Activated naive CD4-positive, alpha-beta T cell treated with anti-CD3 and anti-CD28 coated beads, Interleukin-2, amount 50 U/mL, for 16 hours (primary cell): ENCODE results near the gene MAP3K4.

Source experiments
- DNase-seq: peaks from one replicate; pipeline ENCODE4 v3.0.0-alpha.2; 2020

MAP3K4 gene

DNA sequence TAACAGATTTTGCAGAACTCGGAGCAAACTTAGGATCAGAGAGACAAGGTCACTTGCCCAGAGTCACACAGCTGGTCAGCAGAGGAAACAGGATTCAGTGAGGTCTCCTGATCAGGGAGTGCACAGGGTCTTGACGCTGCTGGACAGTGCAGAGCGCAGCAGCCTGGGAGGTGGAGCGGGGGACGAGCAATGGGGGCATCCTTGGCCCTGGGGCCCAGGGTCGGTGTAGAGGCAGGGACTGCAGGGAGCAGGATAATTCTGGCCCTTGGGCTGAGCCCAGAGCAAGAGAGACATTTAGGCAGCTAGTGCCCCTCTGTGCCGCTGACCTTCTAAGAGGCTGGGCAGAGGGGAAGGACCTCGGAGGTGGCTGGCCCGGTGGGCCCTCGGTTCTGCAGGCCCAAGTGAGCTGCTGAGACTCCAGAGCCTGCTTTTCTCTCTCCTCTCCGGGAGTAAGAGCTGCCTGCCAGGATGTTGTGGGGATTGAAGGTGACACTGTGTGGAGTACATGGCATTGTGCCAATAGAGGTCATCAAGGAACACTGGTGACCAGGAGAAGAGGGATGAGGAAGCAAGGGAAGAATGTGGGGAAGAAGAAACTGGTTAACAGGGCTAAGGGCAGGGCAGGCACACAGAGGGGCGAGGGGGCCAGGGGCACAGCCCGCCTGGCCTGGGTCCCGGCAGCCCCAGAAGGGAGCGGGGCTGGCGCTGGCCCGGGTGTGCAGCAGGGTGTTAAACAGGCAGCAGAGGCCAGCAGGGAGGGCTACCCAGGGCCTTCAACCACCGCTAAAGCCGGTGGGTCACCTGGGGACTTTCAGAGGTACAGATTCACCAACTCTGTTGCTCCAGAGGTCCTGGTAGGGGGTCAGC is 160.3 kb downstream of the MAP3K4 start:
- DNase-seq, result no peak

DNA sequence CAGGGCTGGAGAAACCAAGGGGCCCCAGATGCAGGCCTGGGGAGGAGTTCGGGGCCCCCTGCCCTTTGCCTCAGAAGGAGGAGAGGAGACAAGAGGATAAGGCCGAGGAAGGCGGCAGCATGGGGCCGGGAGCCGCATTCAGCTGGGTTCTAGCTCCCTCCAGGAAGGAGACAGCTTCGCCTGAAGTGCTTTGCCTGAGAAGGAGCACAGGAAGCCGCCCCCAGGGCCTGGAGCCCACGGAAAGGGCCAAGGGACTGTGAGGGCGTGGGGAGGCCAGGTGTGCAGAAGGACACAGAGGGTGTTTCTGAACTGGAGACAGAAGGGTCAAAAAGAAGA is 160.9 kb downstream of the MAP3K4 start:
- no peak for DNase-seq

GRCh38 chr6:161152907-161153662 is 161.5 kb downstream of the MAP3K4 start:
- DNase-seq, result no peak

- no peak for DNase-seq
Measured at GRCh38 chr6:161153725-161154124, 162.2 kb downstream of the MAP3K4 start.

DNA sequence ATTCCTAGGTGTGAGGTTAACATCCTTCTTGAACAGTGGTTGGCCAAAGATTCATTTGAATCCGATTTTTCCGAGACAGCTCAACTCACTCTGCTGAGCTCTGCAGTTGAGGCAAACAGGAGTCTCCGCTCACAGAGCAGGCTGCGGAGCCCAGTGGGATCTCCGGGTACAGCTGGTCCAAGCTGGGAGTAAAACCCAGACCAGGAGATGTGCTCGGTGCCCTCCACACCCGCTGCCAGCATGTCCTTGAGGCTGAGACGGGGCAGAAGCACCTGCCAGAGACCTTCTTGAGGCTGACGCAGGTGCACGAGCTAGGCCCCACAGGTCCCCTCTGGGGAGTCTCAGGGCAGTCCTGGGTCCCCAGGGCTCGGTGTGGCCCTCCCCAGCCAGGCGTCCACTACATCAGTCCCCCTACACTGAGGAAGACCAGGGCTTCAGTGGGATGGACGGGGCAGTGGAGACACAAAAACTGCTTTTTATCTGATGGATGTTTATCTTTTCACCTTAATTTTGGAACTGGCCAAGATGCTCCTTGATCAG is 163.3 kb downstream of the MAP3K4 start:
- DNase-seq, result no peak

DNA sequence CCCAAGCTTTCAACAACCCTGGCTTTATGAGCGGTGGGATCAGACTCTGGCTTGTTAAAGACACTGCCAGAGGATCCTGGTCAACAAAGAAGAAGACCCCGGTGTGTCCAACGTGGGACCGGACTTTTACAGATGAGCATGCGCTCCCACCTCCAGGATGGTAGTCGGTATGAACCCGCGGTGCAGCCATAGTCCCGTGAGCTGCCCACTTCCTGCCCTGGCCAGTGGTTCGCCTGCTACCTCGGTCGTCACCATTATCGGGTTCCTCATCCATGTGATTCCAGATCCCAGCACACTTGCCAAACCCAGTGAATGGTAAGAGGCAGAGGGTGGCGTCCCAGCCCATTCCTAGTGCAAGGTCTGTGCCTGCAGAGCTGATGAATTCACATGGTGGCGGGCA is 169.6 kb downstream of the MAP3K4 start:
- DNase-seq, result no peak

- DNase-seq, result no peak
Measured at GRCh38 chr6:161161889-161162624, 170.5 kb downstream of the MAP3K4 start.

DNA sequence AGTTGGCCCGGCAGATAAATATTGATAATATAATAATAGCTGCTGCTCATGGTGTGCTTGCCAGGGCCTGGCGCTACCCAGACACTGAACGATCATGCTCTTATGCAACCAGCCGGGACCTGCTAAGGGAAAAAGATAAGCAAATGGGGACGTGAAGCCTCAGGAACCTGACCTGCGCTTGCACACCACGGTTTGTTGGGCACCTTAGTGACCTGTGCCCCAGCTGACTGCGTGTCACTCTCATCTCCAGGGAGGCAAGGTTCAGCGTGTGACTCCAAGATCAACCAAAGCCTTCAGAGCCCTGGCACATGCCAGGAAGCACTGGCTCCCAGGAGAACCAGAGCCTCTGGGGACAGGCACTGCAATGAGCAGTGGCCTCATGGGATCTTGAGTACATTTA is 171.2 kb downstream of the MAP3K4 start:
- no peak for DNase-seq

DNA sequence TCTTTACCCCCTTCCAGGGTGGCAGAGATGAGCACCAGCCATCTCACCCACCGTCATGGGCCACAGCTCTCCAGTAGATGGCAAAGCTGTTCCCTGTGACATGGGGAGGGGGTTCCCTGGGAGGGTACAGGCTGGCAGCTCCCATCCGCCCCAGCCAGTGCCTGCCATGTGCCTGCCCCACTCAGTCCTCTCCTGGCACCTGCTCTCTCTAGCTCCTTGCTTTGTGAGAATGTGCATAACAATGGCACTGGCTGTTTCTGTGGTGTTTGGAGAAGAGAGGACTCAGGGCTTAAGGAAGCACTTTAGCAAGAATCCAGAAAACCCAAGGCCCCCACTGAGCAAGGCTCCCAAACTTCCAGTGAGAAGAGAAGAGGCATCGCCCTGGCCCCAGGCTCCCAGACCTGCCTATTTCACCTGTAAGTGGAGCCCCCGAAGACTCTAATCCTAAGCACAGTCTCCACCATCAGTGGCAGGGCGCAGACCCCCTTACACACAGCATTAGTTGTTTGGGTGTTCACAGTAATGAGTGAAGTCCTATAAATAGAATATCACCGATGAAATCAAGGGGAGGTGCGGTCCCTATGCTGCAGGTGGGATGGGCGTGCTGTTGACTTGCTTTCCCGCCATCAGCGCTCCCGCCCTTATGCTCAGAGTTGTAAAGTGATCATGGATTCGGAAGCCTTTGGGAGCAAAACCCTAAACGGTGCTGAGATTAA is 172.1 kb downstream of the MAP3K4 start:
- no peak for DNase-seq

DNA sequence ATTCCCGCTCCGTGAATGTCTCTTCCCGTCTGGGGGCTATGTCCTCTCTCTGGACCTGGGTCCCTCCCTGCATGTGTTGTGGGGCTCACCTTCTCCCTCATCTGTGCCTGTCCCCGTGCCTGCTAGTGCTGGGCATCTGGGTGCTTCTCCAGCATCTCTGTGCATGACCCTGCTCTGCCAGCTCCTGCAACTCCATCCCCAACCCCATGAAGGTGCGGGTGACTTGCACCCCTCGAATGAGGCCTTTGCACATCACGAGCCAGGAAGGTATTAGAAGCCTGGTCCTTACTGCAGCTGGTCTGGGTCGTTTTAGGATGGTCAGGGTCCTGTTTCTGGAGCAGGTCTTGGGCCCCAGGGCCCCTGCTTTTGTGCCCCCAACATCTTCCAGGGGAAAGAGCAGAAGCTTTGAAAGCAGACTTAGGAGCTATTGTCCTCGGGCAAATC is 172.6 kb downstream of the MAP3K4 start:
- DNase-seq, result no peak

DNA sequence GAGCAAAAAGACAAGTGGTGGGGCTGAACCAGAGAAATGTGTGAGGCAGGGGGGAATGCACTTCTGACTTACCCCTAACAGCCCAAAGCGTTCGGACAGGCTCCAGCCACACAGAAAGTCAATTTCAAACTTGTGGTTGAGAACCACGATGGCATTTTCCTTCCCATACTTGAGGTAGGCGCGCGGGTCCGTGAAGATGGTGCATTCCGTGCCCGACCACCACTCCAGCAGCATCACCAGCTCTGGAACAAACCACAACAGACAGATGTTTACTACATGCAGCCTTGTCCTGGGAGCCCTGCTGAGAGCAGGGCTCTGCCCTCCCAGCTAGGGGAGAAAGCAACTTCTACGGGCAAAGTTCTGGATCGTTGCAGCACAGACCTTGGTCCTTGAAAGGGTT is 174.6 kb downstream of the MAP3K4 start:
- DNase-seq, result no peak

DNA sequence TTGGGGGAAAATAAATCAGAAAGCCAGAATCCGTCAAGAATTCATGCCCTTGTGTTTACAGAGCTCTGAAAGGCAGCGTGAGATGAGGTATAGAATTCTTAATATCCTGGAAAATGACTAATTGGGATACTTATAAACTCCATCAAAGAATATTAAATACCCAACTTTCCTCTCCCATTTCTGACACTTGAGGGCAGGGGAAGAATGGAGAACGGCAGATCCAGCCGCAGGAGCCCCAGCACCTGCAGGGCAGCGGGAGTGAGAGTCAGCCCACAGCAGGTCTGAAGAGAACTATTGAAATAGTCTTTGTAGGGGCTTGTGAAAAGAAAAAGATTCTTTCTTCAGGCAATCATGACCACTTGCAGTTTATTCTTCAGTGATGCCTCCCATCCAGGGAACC is 175.1 kb downstream of the MAP3K4 start:
- DNase-seq, result no peak
